HepG2 (cell line): ENCODE measurements around the gene SETD7.

ENCODE experiments used
- PRDM15 ChIP-seq: sonication (generic); formaldehyde crosslinking; IDR thresholded peaks from 2 replicates; pipeline ENCODE4 v1.4.0; 2020; ENCODE audit warnings: missing genetic modification reagents
- ZFX ChIP-seq: sonication (generic); formaldehyde crosslinking; IDR thresholded peaks from 2 replicates; pipeline ENCODE4 v1.4.0; 2020; ENCODE audit warnings: mild to moderate bottlenecking, low read depth, missing genetic modification reagents, moderate library complexity
- ZMAT3 ChIP-seq: sonication (generic); formaldehyde crosslinking; conservative IDR thresholded peaks from 2 replicates; pipeline ENCODE4 v1.7.0; 2021; ENCODE audit warnings: missing genetic modification reagents
- ZNF24 ChIP-seq: fragments of 450-650 bp; IDR thresholded peaks from 2 replicates; pipeline ENCODE4 v1.6.1; 2017; ENCODE audit warnings: antibody characterized with exemption, mild to moderate bottlenecking
- ZNF737 ChIP-seq: sonication (generic); formaldehyde crosslinking; IDR thresholded peaks from 2 replicates; pipeline ENCODE4 v1.5.0; 2020; ENCODE audit warnings: missing genetic modification reagents, mild to moderate bottlenecking, borderline replicate concordance

DNA sequence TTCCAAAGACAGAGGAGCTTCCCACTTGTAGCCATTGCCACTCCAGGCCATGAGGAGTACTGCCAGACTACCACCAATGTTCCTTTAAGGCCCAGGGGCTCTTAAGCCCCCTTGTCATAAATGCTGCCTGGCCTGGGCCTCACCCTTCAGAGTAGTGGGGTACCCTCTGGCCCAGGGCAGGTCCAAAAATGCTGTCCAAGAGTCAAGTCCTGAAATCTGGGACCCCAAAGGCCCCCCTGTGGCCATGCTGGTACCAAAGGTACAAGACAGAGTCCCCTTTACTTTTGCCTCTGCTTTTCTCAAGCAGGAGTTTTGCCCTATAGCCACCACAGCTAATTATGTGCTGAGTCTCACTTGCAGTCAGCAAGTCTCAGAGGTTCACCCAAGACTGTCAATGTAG is 85.7 kb downstream of the SETD7 start:
- TF ChIP-seq ZNF737 = no peak
- TF ChIP-seq ZFX (CRISPR knock-in tag) = no peak
- TF ChIP-seq PRDM15 (CRISPR knock-in tag) = no peak
- TF ChIP-seq ZMAT3 (CRISPR knock-in tag) = no peak
- TF ChIP-seq ZNF24 = no peak
